ENCODE measurements around the gene ARVCF. TPM values are rescaled to one million over a fixed set of nuclear protein-coding genes. Genes with fewer than 3 reads are reported as not detected.

Gene ARVCF
- total and polyA plus RNA-seq, 2 of the 8 experiments (the other 6 are each of a cell fraction or from before 2014, with no cell fraction given), result 31.0 to 43.2 TPM

DNA sequence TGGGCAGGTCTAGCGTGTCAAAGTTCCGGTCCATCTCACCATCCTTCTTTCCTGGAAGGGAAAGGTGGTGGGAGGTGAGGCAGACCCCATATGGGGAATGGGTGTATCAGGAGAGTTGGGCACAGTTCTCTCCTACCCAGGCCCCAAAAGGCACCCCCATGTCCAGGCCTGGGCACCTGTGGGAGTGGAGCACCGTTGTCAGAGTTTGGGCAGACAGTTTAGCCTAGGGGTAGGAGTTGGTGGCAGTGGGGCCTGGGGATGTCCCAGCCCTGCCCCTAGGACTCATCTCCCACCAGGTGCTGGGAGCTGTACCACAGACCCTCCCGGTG lies 41.0 kb downstream of the ARVCF start:
- Histone ChIP-seq H3K18ac (ENCODE audit: extremely low read depth, low read length) (no peak overlapping the region), H3K56ac (replicated peaks; ENCODE audit: insufficient read length, low read depth, low read length) (no peak overlapping the region), H2AK5ac (ENCODE audit: low read depth, low read length) (peak overlapping the region; percentile 41; the same call in 1 of the 2 replicates), H3K9ac (replicated peaks in 1 of 4; ENCODE audit: extremely low read depth in 1 of 4, low read depth in 3 of 4, low read length in 3 of 4) (peak overlapping the region in 2 of 4 experiments; percentile 21 to 51; a peak in 4 of 7 replicates), H2BK120ac (replicated peaks; ENCODE audit: low read depth, low read length) (no peak overlapping the region), H2BK20ac (ENCODE audit: low read length) (no peak overlapping the region), H3K79me1 (ENCODE audit: low read depth, low read length) (no peaks in the 10 kb centered on the region), H3K4me3 (ENCODE audit: extremely low read depth in 1 of 4, insufficient read depth in 2 of 4, low read depth in 3 of 4, low read length in 4 of 4) (no peak overlapping the region), H3K27me3 (replicated peaks in 1 of 4; ENCODE audit: control insufficient read depth in 3 of 4, extremely low read depth in 1 of 4, insufficient read depth in 3 of 4, low read length in 3 of 4) (no peaks in the 10 kb centered on the region), H3K27ac (ENCODE audit: low read depth, low read length) (peak overlapping the region; percentile 81), H2BK5ac (ENCODE audit: low read depth, low read length) (peak overlapping the region; percentile 86), H2BK12ac (ENCODE audit: low read depth, low read length) (0 out of 2 replicates have a peak overlapping the region, but pooled peaks have one; percentile 50), H4K5ac (ENCODE audit: insufficient read length, low read depth, low read length) (no peak overlapping the region), H4K20me1 (replicated peaks in 1 of 2; ENCODE audit: control insufficient read depth in 1 of 2, insufficient read depth in 2 of 2, low read length in 2 of 2) (peaks cover 10 to 23% of the 10 kb centered on the region in 2 experiments), H3K4me2 (ENCODE audit: insufficient read depth in 1 of 2, low read depth in 2 of 2, low read length in 2 of 2) (peak overlapping the region in 1 of 2 experiments; percentile 55; a peak in 2 of 4 replicates), H4K91ac (replicated peaks; ENCODE audit: insufficient read length, low read length) (peak overlapping the region; percentile 18), H3K4me1 (replicated peaks in 1 of 4; ENCODE audit: control insufficient read depth in 3 of 4, insufficient read depth in 4 of 4, low read length in 3 of 4) (peaks cover 3 to 15% (median 13%) of the 10 kb centered on the region in 4 experiments; a peak in 6 of 7 replicates), H3K79me2 (ENCODE audit: control insufficient read depth in 1 of 2, insufficient read depth in 2 of 2, low read length in 2 of 2) (no peaks in the 10 kb centered on the region), H3K9me3 (ENCODE audit: insufficient read depth in 2 of 2, low read depth in 1 of 2, low read length in 1 of 2) (no peaks in the 10 kb centered on the region), H3K23ac (ENCODE audit: insufficient read length) (no peak overlapping the region), H3K23me2 (ENCODE audit: low read depth, low read length) (no peaks in the 10 kb centered on the region; the same call in 1 of the 2 replicates), H3K14ac (ENCODE audit: insufficient read length) (no peak overlapping the region), H4K8ac (ENCODE audit: extremely low read depth, insufficient read depth, low read length) (peak overlapping the region; percentile 43), H3K36me3 (ENCODE audit: control insufficient read depth in 2 of 4, insufficient read depth in 4 of 4, low read length in 3 of 4) (peaks cover 8 to 46% (median 16%) of the 10 kb centered on the region in 4 experiments; a peak in 6 of 8 replicates), H3K4ac (replicated peaks; ENCODE audit: insufficient read length, low read depth, low read length) (no peak overlapping the region), H2BK15ac (ENCODE audit: low read length) (no peak overlapping the region), H2AFZ (ENCODE audit: low read length) (no peak overlapping the region)
- DNase-seq (ENCODE audit: low read depth in 1 of 2, low spot score in 2 of 2), result no peak
- POLR2A ChIA-PET (ENCODE audit: partially characterized antibody), result interaction anchor here (1.4 to 2.6 kb wide), 2 partner anchors 10 to 145 kb away, joined by 3 to 13 read pairs; no protein-coding TSS in a partner anchor
- CTCF ChIA-PET (ENCODE audit: partially characterized antibody), result interaction anchor here (1.5 to 16.2 kb wide), 4 partner anchors 10 to 52 kb away, joined by 3 to 369 read pairs (median 34); no protein-coding TSS in a partner anchor
- no peak for FAIRE-seq
- 94% methylated on average over 4 of the region's 4 CpGs; no CpG with 5 or more reads in 1 of the 2 experiments for WGBS, 2 experiments (ENCODE audit: extremely low coverage in 1 of 2, insufficient coverage in 1 of 2, insufficient read length in 1 of 2, insufficient replicate concordance in 2 of 2, low coverage in 1 of 2, low lambda C conversion rate in 2 of 2, missing lambda C conversion rate in 1 of 2)
- TF ChIP-seq ASH2L (IDR thresholded peaks at IDR 0.05; ENCODE audit: low read length) (no peak), YY1 (IDR thresholded peaks at IDR 0.05; ENCODE audit: low read depth, low read length) (no peak), BRCA1 (IDR thresholded peaks at IDR 0.05; ENCODE audit: low read depth, low read length) (no peak), EZH2 (IDR thresholded peaks at IDR 0.05; ENCODE audit: low read depth, low read length, severe bottlenecking) (no peak), POU5F1 (IDR thresholded peaks at IDR 0.05; ENCODE audit: low read depth, low read length) (no peak), CHD2 (IDR thresholded peaks at IDR 0.05; ENCODE audit: low read length) (no peak), NRF1 (IDR thresholded peaks at IDR 0.05; ENCODE audit: low read depth, low read length) (no peak), RBBP5 (IDR thresholded peaks at IDR 0.05; ENCODE audit: borderline replicate concordance, low read depth, low read length) (no peak), GABPA (IDR thresholded peaks at IDR 0.05; ENCODE audit: borderline replicate concordance, insufficient read depth, low read length) (no peak), RFX5 (IDR thresholded peaks at IDR 0.05; ENCODE audit: borderline replicate concordance, low read depth, low read length) (no peak), PHF8 (conservative IDR thresholded peaks at IDR 0.05; ENCODE audit: low read depth, low read length) (no peak), SP4 (IDR thresholded peaks at IDR 0.05; ENCODE audit: low read length) (no peak)
- TF ChIP-seq, protein P1, sequence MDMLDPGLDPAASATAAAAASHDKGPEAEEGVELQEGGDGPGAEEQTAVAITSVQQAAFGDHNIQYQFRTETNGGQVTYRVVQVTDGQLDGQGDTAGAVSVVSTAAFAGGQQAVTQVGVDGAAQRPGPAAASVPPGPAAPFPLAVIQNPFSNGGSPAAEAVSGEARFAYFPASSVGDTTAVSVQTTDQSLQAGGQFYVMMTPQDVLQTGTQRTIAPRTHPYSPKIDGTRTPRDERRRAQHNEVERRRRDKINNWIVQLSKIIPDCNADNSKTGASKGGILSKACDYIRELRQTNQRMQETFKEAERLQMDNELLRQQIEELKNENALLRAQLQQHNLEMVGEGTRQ (IDR thresholded peaks at IDR 0.05; ENCODE audit: low read length), result no peak
